Stimulated activated CD4-positive, alpha-beta T cell treated with anti-CD3 and anti-CD28 coated beads, TNF-alpha, amount 100 ng/mL, for 1 hour (primary cell): ENCODE data around the gene CHAF1A.

Experiments used
- DNase-seq, 3 donors: peaks; one replicate each; pipeline ENCODE4 v3.0.0-alpha.2; 2020; ENCODE audit warnings: low read depth in 3 of 3, low spot score in 1 of 3

Gene CHAF1A

DNA sequence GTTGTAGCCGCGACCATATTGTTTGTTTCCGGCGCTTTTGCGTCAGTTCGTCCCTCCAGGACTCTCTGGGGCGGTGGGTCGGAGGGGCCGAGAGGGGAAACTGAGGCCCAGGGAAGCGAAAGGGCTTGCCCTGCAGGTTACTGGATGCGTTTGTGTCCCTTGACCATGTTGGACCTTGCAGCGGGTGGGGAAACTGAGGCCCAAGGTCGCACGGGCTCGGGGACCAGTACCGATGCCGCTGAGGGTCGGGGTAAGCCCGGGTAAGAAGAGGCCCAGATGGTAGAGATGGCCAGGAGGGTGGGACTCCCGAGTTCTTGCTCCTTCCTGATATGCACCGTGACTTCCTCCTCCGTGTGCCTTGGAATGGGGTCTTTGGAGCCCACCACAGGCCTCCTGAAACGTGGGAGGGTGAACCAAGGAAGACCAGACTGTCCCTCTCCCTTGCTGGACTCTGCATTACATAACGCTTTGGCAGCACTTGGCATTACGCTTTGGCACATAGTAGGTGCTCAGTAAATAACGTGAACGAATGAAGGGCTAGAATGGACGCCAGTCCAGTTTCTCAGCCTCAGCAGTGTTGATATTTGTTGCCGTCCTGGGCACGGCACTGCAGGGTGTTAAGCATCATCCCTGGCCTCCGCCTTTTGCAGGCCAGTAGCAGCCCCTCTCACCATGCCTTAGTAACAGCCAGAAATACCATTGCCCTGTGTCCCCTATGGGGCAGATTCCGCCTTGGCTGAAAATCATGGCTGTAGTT lies 743 bp downstream of the CHAF1A start:
- no peak for DNase-seq

GRCh38 chr19:4405977-4406376 lies 3.5 kb downstream of the CHAF1A start:
- DNase-seq: no peak

GRCh38 chr19:4406626-4407025 lies 4.2 kb downstream of the CHAF1A start:
- DNase-seq: no peak

DNA sequence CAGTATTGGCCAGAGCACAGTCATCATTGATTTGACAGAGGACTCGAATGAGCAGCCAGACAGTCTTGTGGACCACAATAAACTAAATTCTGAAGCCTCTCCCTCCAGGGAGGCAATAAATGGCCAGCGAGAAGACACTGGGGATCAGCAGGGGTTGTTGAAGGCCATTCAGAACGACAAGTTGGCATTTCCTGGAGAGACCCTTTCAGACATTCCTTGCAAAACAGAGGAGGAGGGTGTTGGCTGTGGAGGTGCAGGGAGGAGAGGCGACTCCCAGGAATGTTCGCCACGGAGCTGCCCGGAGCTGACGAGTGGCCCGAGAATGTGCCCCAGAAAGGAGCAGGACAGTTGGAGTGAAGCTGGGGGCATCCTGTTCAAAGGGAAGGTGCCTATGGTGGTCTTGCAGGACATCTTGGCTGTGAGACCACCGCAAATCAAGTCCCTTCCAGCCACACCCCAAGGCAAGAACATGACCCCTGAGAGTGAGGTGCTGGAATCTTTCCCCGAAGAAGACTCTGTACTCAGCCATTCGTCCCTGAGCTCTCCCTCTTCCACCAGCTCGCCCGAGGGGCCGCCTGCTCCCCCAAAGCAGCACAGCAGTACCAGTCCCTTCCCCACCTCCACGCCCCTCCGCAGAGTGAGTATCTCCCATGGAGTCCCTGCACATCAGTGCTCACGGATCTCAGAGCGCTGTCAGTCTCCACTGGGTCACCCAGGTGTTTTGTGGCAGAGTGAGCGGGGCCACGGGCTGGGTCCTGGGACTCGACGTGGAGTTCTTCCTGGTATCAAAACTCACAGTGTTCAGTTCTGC lies 6.9 kb downstream of the CHAF1A start:
- DNase-seq: no peak

GRCh38 chr19:4413588-4413987 lies 11.1 kb downstream of the CHAF1A start:
- no peak for DNase-seq

- DNase-seq: no peak
Observed at GRCh38 chr19:4414144-4414799, 11.8 kb downstream of the CHAF1A start.

- DNase-seq: no peak
Observed at GRCh38 chr19:4414800-4415321, 12.4 kb downstream of the CHAF1A start.

DNA sequence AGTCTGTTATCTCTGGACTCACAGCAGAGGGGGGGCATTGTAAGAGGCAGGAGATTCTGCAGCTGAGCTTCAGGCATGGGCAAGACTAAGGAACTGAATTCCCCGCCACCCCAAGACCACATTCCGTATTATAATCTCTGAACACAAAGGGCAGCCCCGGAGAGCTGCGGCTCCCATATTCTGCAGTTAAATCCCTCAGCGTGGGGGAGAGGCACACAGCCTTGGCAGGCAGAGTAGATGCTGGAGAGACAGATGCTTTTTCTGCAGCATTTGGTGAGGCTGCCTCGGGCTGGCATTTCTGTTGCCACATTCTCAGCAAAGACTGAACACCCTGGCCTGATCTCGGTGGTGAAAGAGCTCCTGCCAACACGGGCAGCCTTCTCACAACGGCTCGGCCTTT lies 12.9 kb downstream of the CHAF1A start:
- DNase-seq: no peak

DNA sequence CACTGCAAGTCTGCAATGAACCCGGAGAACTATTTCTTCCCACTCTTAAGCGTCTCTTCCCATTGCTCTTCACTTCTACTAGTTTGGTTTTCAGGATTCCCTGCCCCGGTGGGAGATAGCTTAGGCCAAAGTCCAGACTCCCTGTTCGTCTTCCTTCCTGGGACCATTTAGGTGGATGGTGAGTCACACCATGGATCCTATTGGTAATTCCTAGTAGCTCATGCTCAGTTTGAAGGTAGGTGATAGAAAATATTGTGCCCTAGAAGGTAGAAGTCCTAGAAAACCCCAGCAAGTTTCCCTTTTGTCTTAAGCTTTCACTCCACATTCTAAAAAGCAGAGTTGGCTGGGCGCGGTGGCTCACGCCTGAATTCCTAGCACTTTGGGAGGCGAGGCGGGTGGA lies 13.8 kb downstream of the CHAF1A start:
- no peak for DNase-seq

GRCh38 chr19:4423416-4424126 lies 21.1 kb downstream of the CHAF1A start:
- DNase-seq: no peak

DNA sequence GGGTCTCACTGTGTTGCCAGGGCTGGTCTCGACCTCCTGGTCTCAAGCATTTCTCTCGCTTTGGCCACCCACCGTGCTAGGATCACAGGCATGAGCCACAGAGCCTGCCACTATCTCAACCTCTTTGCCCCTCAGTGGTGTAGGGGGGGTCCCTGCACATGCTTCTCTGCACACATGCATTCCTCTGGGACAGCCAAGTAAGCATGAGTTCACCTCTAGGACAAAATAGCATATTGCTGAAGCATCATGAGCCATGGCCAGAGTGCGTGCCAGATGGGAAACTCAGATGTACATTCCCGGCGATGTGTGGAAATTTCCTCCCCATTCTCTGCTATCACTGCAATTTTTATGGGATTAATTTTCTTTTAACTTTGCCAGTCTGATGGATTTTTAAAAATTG lies 23.1 kb downstream of the CHAF1A start:
- DNase-seq: no peak

GRCh38 chr19:4428326-4428975 lies 26.0 kb downstream of the CHAF1A start:
- no peak for DNase-seq

DNA sequence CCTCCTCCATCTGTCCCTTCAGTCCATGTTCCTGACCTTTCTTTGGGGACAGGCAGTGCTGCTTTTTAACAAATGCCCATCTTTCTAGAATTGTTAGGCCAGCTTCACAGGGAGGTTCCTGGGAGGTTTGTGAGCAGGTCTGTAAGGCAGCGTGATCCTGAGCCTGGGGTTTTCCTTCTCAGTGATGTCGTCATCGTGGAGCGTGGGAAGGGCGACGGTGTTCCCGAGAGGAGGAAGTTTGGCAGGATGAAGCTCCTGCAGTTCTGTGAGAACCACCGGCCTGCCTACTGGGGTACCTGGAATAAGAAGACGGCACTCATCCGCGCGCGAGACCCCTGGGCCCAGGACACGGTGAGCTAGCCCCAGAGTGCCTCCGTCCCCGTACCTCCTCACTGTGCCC lies 26.8 kb downstream of the CHAF1A start:
- DNase-seq: no peak

GRCh38 chr19:4429771-4430171 lies 27.3 kb downstream of the CHAF1A start:
- DNase-seq: no peak

DNA sequence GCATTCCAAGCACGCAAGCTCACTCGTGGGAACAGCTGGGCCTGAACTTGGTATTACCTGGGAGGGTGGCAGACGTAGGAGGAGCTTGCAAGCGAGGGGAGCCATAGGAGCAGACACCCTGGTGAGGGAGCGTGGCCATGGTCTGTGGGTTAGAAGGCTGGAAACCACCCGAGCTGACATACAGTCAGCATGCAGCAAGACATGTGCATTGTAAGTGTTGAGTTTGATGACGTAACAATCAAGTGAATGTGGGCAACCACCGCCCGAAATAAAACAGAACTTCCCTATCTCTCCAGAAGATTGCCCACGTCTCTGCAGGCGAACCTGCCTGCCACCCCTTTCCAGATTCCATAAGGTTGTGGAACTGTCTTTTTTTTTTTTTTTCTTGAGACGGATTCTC lies 28.3 kb downstream of the CHAF1A start:
- DNase-seq: no peak

DNA sequence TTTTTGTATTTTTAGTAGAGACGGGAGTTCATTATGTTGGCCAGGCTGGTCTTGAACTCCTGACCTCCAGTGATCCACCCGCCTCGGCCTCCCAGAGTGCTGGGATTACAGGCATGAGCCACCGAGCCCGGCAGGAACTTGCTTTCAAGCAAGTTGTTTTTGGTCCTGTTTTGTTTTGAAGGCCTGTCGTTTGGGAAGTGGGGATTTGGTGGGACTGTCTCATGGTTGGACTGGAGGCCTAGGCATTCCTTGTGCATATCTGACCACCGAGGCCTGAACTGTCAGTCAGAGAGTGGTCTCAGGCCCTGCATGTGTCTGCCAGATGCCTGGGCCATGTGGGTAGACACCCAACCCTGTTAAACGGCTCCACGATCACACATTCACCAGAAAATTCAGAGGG lies 28.9 kb downstream of the CHAF1A start:
- DNase-seq: no peak

GRCh38 chr19:4431808-4432674 lies 29.6 kb downstream of the CHAF1A start:
- no peak for DNase-seq

- no peak for DNase-seq
Observed at GRCh38 chr19:4432918-4433506, 30.6 kb downstream of the CHAF1A start.

- DNase-seq: no peak
Observed at GRCh38 chr19:4434391-4434790, 32.0 kb downstream of the CHAF1A start.
